Kidney (tissue), 14 donors: ENCODE data around the gene NLRP1. TPM values are rescaled to one million over a fixed set of nuclear protein-coding genes. Genes with fewer than 3 reads are reported as not detected.
A peak's percentile ranks its signal among the peaks of the same experiment; 100 is the strongest.

Experiments used
- DNase-seq, 5 donors: peaks; one replicate each; pipeline ENCODE4 v3.0.0-alpha.2; 2013 to 2020
- FAIRE-seq: peaks from 2 replicates; lab custom pipeline; 2012; peaks lifted over from hg19 to GRCh38; lab: Jason Lieb, UNC
- H3K27ac ChIP-seq, 2 donors: one replicate each; pipeline ENCODE4 v1.7.0; 2013; ENCODE audit warnings: low read depth in 2 of 2, low read length in 2 of 2, inconsistent platforms in 1 of 2
- H3K27me3 ChIP-seq: one replicate; pipeline ENCODE4 v1.7.1; 2013; ENCODE audit warnings: low read length, inconsistent platforms; ENCODE audit not compliant: control insufficient read depth, insufficient read depth
- H3K36me3 ChIP-seq, 3 donors: one replicate each; pipeline versions ENCODE4 v1.7.0 to v1.7.1; 2013; ENCODE audit warnings: low read length in 3 of 3, control low read depth in 1 of 3, inconsistent platforms in 1 of 3; ENCODE audit not compliant: insufficient read depth in 3 of 3, control insufficient read depth in 2 of 3
- H3K4me1 ChIP-seq, 3 donors: one replicate each; pipeline versions ENCODE4 v1.7.0 to v1.7.1; 2013; ENCODE audit warnings: low read length in 3 of 3, inconsistent platforms in 1 of 3, low read depth in 1 of 3; ENCODE audit not compliant: control insufficient read depth in 2 of 3, insufficient read depth in 2 of 3
- H3K4me3 ChIP-seq, 3 donors: one replicate each; pipeline versions ENCODE4 v1.7.0 to v1.8.1; 2013; ENCODE audit warnings: low read length in 3 of 3, control low read depth in 1 of 3, inconsistent platforms in 1 of 3
- H3K9ac ChIP-seq, 3 donors: one replicate each; pipeline versions ENCODE4 v1.7.0 to v1.7.1; 2013; ENCODE audit warnings: low read length in 3 of 3, control low read depth in 1 of 3, inconsistent platforms in 1 of 3
- H3K9me3 ChIP-seq, 3 donors: one replicate each; pipeline versions ENCODE4 v1.7.0 to v1.7.1; 2013; ENCODE audit warnings: low read length in 3 of 3, control low read depth in 1 of 3, inconsistent platforms in 1 of 3; ENCODE audit not compliant: control insufficient read depth in 2 of 3, insufficient read depth in 1 of 3
- intact Hi-C: fragments of 100-400 bp; cut with DNase I; formaldehyde crosslinking; loops from one replicate; pipeline ENCODE4 v1.11.1; 2022
- polyA plus RNA-seq: library from polyadenylated mRNA; stranded (reverse); fragments of 350-450 nt; fragmentation: Illumina TruSeq; extraction: RNeasy Lipid Tissue Mini Kit (QIAGEN cat#74804); gene quantifications from one replicate; pipeline ENCODE4 v1.2.3, GENCODE V29; 2014; ENCODE audit warnings: low read depth, low replicate concordance; ENCODE audit not compliant: insufficient read depth
- total RNA-seq: library from RNA; stranded (reverse); fragmentation: NEBNext Ultra II Directional; extraction: Animal tissue kit (Norgen Biotek cat#: 25700); gene quantifications from one replicate; pipeline ENCODE4 v1.2.1, GENCODE V29; 2021
- TF ChIP-seq, protein P1 (sequence below): IDR thresholded peaks from 3 replicates; pipeline ENCODE4 v1.5.1; 2012; ENCODE audit warnings: mild to moderate bottlenecking, moderate library complexity, borderline replicate concordance; ENCODE audit not compliant: insufficient read depth; ENCODE audit errors: extremely low read depth
- donor health status: control.
- donor health status: control.
- donor health status: control.
- donor health status: control.
- donor health status: control.
- donor health status: DM: yes; HTN: yes; CAD: no.
- donor health status: Normal renal cell carcinoma (clear cell type).

NLRP1 gene
- total and polyA plus RNA-seq, 2 donors from 2014 or later, result 11.4 to 19.6 TPM

DNA sequence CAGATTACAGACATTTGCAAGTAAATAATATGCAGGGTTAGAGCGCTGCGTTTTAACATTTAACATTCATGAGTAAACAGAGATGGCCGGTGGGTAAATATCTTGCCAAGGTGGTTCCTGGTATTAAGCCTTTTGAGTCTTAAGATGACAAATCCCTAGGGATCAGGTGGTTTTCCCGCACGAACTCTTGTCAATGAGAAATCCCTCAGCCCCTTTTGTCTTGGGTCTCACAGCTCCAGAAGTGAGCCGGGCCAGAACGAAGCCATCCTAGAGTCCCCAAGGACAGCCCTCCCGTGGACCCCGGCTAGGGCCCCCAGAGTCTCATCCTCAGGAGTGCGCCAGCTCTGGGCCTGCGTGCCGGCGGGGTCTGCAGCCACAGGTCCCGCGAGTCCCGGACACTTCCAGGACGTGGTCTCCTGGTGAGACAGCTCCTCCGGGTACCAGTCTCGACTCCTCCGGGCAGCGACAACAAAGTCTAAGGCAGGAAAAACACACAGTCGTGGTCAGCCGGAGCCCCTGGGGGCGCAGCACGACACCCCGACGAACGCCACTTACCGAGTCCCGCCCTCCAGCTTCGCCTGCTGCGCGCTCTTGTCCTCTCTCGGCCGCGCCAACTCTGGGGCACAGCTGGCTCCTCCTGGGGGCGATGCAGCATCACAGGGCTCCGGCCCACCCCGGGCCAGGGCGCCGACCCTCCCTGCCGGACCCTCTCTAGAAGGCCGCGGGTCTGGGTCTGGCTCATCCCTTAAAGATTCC is 84.7 kb downstream of the NLRP1 start:
- no peaks in the 10 kb centered on the region for H3K36me3 ChIP-seq
- no peaks in the 10 kb centered on the region for H3K9me3 ChIP-seq
- peaks cover 0 to 4% (median 0%) of the 10 kb centered on the region in 3 donors for H3K4me1 ChIP-seq
- H3K27me3 ChIP-seq, result no peaks in the 10 kb centered on the region
- FAIRE-seq (no peak), DNase-seq (peak; percentile 55 to 82 (median 77))
- H3K27ac ChIP-seq, result no peak overlapping the region
- H3K4me3 ChIP-seq, result peak overlapping the region in 2 of 3 donors; percentile 55 to 81
- intact Hi-C loops, result no loop called here
- TF ChIP-seq, protein P1, sequence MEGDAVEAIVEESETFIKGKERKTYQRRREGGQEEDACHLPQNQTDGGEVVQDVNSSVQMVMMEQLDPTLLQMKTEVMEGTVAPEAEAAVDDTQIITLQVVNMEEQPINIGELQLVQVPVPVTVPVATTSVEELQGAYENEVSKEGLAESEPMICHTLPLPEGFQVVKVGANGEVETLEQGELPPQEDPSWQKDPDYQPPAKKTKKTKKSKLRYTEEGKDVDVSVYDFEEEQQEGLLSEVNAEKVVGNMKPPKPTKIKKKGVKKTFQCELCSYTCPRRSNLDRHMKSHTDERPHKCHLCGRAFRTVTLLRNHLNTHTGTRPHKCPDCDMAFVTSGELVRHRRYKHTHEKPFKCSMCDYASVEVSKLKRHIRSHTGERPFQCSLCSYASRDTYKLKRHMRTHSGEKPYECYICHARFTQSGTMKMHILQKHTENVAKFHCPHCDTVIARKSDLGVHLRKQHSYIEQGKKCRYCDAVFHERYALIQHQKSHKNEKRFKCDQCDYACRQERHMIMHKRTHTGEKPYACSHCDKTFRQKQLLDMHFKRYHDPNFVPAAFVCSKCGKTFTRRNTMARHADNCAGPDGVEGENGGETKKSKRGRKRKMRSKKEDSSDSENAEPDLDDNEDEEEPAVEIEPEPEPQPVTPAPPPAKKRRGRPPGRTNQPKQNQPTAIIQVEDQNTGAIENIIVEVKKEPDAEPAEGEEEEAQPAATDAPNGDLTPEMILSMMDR, result no peak
- peak overlapping the region in 1 of 3 donors; percentile 67 for H3K9ac ChIP-seq

DNA sequence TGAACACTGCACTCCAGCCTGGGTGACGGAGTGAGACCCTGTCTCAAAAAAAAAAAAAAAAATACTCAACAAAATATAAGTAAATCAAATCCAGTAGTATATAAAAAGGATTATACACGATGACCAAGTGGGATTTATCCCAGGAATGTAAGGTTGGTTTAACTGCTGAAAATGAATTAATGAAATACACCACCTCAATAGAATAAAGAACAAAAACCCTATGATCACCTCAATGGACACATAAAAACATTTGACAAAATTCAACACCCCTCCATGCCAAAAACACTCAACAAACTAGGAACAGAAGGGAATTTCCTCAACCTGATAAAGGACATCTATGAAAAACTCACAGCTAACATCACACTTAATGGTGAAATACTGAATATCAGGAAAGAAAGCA is 91.3 kb downstream of the NLRP1 start:
- H3K27me3 ChIP-seq, result no peaks in the 10 kb centered on the region
- no peaks in the 10 kb centered on the region for H3K4me1 ChIP-seq
- H3K36me3 ChIP-seq, result peaks cover 0 to 12% (median 6%) of the 10 kb centered on the region in 3 donors
- intact Hi-C loops, result no loop called here
- TF ChIP-seq, protein P1, result no peak
- H3K4me3 ChIP-seq, result no peak overlapping the region
- H3K27ac ChIP-seq, result no peak overlapping the region
- no peak for DNase-seq
- no peaks in the 10 kb centered on the region for H3K9me3 ChIP-seq
- H3K9ac ChIP-seq, result no peak overlapping the region
- no peak for FAIRE-seq

DNA sequence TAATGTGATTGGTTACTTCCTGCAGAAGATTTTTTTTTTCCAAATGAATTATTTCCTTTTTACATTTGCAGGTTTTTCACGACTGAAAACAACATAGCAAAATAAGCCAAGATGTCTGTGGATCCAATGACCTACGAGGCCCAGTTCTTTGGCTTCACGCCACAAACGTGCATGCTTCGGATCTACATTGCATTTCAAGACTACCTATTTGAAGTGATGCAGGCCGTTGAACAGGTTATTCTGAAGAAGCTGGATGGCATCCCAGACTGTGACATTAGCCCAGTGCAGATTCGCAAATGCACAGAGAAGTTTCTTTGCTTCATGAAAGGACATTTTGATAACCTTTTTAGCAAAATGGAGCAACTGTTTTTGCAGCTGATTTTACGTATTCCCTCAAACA is 95.6 kb downstream of the NLRP1 start:
- H3K27me3 ChIP-seq, result no peaks in the 10 kb centered on the region
- intact Hi-C loops, result no loop called here
- H3K4me3 ChIP-seq, result no peak overlapping the region
- no peak for DNase-seq
- H3K9me3 ChIP-seq, result no peaks in the 10 kb centered on the region
- H3K4me1 ChIP-seq, result peaks cover 0 to 11% (median 5%) of the 10 kb centered on the region in 3 donors
- peaks cover 2 to 12% (median 8%) of the 10 kb centered on the region in 3 donors for H3K36me3 ChIP-seq
- H3K9ac ChIP-seq, result no peak overlapping the region
- TF ChIP-seq, protein P1, result no peak
- FAIRE-seq, result no peak
- no peak overlapping the region for H3K27ac ChIP-seq
